ENCODE data around the gene DCLK1.

GRCh38 chr13:35836446-35836845 lies 294.7 kb downstream of the DCLK1 start:
- no peak for TF ChIP-seq POLR2AphosphoS5 (IDR thresholded peaks at IDR 0.05; ENCODE audit: low read depth, low read length)
- TF ChIP-seq REST (IDR thresholded peaks at IDR 0.05; ENCODE audit: insufficient read depth in 1 of 2, low read depth in 2 of 2, low read length in 2 of 2), result no peak
- TF ChIP-seq SIN3A (IDR thresholded peaks at IDR 0.05; ENCODE audit: borderline replicate concordance, insufficient read depth, low read length), result no peak
